Neuronal stem cell (in vitro differentiated cells): ENCODE data around the gene ENDOV.

Experiments used
- DNase-seq: peaks from one replicate; pipeline ENCODE4 v3.0.0-alpha.2; 2013; ENCODE audit warnings: low spot score
- H2AFZ ChIP-seq: one replicate; pipeline ENCODE4 v1.6.1; 2013; ENCODE audit warnings: mild to moderate bottlenecking, low read length, inconsistent platforms
- H2AK5ac ChIP-seq: 2 replicates; pipeline ENCODE4 v1.6.1; 2013; ENCODE audit warnings: low read depth, mild to moderate bottlenecking, inconsistent platforms, low read length, moderate library complexity, mixed read lengths
- H2BK120ac ChIP-seq: 2 replicates; pipeline ENCODE4 v1.6.1; 2013; ENCODE audit warnings: low read depth, mild to moderate bottlenecking, inconsistent platforms, low read length, moderate library complexity, mixed read lengths
- H2BK12ac ChIP-seq: one replicate; pipeline ENCODE4 v1.6.1; 2013; ENCODE audit warnings: low read length, inconsistent platforms
- H2BK15ac ChIP-seq: 2 replicates; pipeline ENCODE4 v1.6.1; 2013; ENCODE audit warnings: mild to moderate bottlenecking, low read length, inconsistent platforms, mixed read lengths
- H2BK5ac ChIP-seq: one replicate; pipeline ENCODE4 v1.6.1; 2013; ENCODE audit warnings: inconsistent platforms, mild to moderate bottlenecking, low read length, moderate library complexity
- H3K14ac ChIP-seq: one replicate; pipeline ENCODE4 v1.6.1; 2013; ENCODE audit warnings: low read length, inconsistent platforms
- H3K18ac ChIP-seq: 2 replicates; pipeline ENCODE4 v1.6.1; 2013; ENCODE audit warnings: low read length, inconsistent platforms
- H3K23ac ChIP-seq: 2 replicates; pipeline ENCODE4 v1.6.1; 2013; ENCODE audit warnings: low read depth, mild to moderate bottlenecking, mixed read lengths, low read length, inconsistent platforms; ENCODE audit not compliant: poor library complexity
- H3K27ac ChIP-seq: replicated peaks from 3 replicates; pipeline ENCODE4 v1.5.1; 2013; ENCODE audit warnings: low read length, inconsistent platforms
- H3K27me3 ChIP-seq, 3 experiments: 2 replicates each; pipeline ENCODE4 v1.6.1; 2013; ENCODE audit warnings: low read length in 3 of 3, mild to moderate bottlenecking in 2 of 3, inconsistent platforms in 1 of 3, low read depth in 1 of 3, mixed read lengths in 1 of 3, moderate library complexity in 1 of 3; ENCODE audit not compliant: control insufficient read depth in 3 of 3, insufficient read depth in 3 of 3
- H3K36me3 ChIP-seq, 2 donors: replicated peaks in 1 of 2; 2 replicates each; pipeline ENCODE4 v1.6.1; 2013; ENCODE audit warnings: low read length in 2 of 2; ENCODE audit not compliant: control insufficient read depth in 2 of 2, insufficient read depth in 2 of 2
- H3K4ac ChIP-seq: 2 replicates; pipeline ENCODE4 v1.6.1; 2013; ENCODE audit warnings: inconsistent platforms, mild to moderate bottlenecking, low read length, moderate library complexity
- H3K4me1 ChIP-seq, 2 donors: 1 replicate in 1 of 2; 2 replicates in 1 of 2; pipeline ENCODE4 v1.6.1; 2013; ENCODE audit warnings: low read length in 2 of 2, low read depth in 1 of 2; ENCODE audit not compliant: control insufficient read depth in 2 of 2, insufficient read depth in 1 of 2
- H3K4me2 ChIP-seq: one replicate; pipeline ENCODE4 v1.6.1; 2013; ENCODE audit warnings: mild to moderate bottlenecking, low read length, inconsistent platforms; ENCODE audit not compliant: insufficient read depth, poor library complexity, severe bottlenecking
- H3K4me3 ChIP-seq, 2 donors: 2 replicates each; pipeline ENCODE4 v1.5.1; 2013; ENCODE audit warnings: low read length in 2 of 2, mild to moderate bottlenecking in 2 of 2, inconsistent platforms in 1 of 2, moderate library complexity in 1 of 2
- H3K79me1 ChIP-seq: one replicate; pipeline ENCODE4 v1.6.1; 2013; ENCODE audit warnings: low read depth, mild to moderate bottlenecking, inconsistent platforms, low read length, moderate library complexity
- H3K9ac ChIP-seq: one replicate; pipeline ENCODE4 v1.6.1; 2013; ENCODE audit warnings: mild to moderate bottlenecking, low read depth, low read length, inconsistent platforms; ENCODE audit not compliant: poor library complexity
- H3K9me3 ChIP-seq, 2 donors: replicated peaks in 1 of 2; 2 replicates each; pipeline versions ENCODE3 to v1.6.1; 2013; ENCODE audit warnings: low read length in 2 of 2, mild to moderate bottlenecking in 2 of 2, inconsistent platforms in 1 of 2, low read depth in 1 of 2, mixed read lengths in 1 of 2, moderate library complexity in 1 of 2; ENCODE audit not compliant: control insufficient read depth in 2 of 2, insufficient read depth in 1 of 2
- H4K8ac ChIP-seq: one replicate; pipeline ENCODE4 v1.6.1; 2013; ENCODE audit warnings: low read depth, mild to moderate bottlenecking, inconsistent platforms, low read length, moderate library complexity
- H4K91ac ChIP-seq: one replicate; pipeline ENCODE4 v1.6.1; 2013; ENCODE audit warnings: low read length, low read depth, mild to moderate bottlenecking, inconsistent platforms; ENCODE audit not compliant: poor library complexity
- WGBS, 2 donors: extraction: QIAGEN DNeasy Blood & Tissue Kit; methylation state at CpG; one replicate each; pipeline ENCODE4 v1.1.7; 2013; ENCODE audit warnings: missing lambda C conversion rate in 2 of 2, mixed read lengths in 1 of 2; ENCODE audit not compliant: insufficient read length in 2 of 2, insufficient replicate concordance in 1 of 2; ENCODE audit errors: extremely low coverage in 2 of 2; 5-methylcytosine and 5-hydroxymethylcytosine counted together

Gene ENDOV

DNA sequence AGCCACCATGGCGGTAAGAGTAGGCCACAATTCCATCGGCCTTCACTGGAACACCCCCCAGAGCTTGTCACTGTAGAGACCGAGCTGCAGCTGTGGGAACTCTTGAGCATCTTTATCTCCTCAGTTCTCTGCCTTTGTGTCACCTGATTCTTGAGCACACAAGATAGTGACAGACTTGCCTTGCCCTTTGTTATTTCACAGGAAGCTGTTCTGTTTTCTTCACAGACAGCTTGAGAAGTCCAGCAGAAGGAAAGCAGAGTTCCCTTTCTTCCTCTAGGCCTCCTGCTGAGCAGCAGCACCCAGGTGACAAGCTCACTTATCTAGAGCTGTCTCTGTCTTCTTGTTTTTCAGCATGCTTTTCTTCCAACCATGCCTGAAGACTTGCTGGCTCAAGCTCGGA, 38.4 kb upstream of the ENDOV start:
- H3K4me3 ChIP-seq = no peak overlapping the region
- no peak overlapping the region for H4K8ac ChIP-seq
- DNase-seq = no peak
- no peak overlapping the region for H3K23ac ChIP-seq
- no peaks in the 10 kb centered on the region for H3K79me1 ChIP-seq
- no peak overlapping the region for H3K18ac ChIP-seq
- no peak overlapping the region for H3K9ac ChIP-seq
- H3K14ac ChIP-seq = no peak overlapping the region
- peaks cover 34 to 95% of the 10 kb centered on the region in 2 donors for H3K36me3 ChIP-seq
- H3K4ac ChIP-seq = no peak overlapping the region
- H2BK15ac ChIP-seq = no peak overlapping the region
- no peak overlapping the region for H2AFZ ChIP-seq
- H2BK12ac ChIP-seq = no peak overlapping the region
- no peaks in the 10 kb centered on the region for H3K27me3 ChIP-seq
- H3K9me3 ChIP-seq = peaks cover 0 to 2% of the 10 kb centered on the region in 2 donors
- H2BK5ac ChIP-seq = no peak overlapping the region
- H2AK5ac ChIP-seq = no peak overlapping the region
- no peaks in the 10 kb centered on the region for H3K4me1 ChIP-seq
- H2BK120ac ChIP-seq = no peak overlapping the region
- whole genome bisulfite sequencing, 2 donors = no CpG with 5 or more reads among the region's 4 CpGs
- H4K91ac ChIP-seq = no peak overlapping the region
- no peak overlapping the region for H3K27ac ChIP-seq
- no peak overlapping the region for H3K4me2 ChIP-seq

DNA sequence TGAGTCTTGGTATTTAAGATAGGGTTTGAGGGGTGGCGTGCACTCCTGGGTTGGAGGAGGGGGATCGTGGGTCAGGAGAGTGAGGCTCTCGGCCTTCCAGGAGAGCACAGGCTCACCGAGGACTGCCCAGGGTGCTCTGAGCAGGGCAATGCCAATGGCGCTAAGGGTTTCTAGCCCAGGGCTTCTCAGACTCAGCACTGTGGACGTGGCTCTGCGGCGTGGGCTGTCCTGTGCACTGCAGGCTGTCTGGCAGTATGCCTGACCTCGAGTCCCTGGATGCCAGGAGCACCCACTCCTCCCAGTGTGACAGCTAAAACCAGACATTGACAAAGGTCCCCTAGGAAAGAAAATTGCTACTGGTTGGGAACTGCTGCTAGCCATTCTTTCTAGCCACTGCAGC, 37.2 kb upstream of the ENDOV start:
- Histone ChIP-seq H2BK5ac (no peak overlapping the region), H3K27me3 (no peaks in the 10 kb centered on the region), H3K23ac (peak overlapping the region; percentile 18), H3K79me1 (no peaks in the 10 kb centered on the region), H3K4me2 (no peak overlapping the region), H2BK120ac (no peak overlapping the region), H3K14ac (no peak overlapping the region), H3K4me3 (peak overlapping the region in 1 of 2 donors; percentile 43), H3K9me3 (peaks cover 0 to 2% of the 10 kb centered on the region in 2 donors), H2BK12ac (no peak overlapping the region), H2AK5ac (no peak overlapping the region), H4K8ac (no peak overlapping the region), H3K36me3 (peaks cover 37 to 94% of the 10 kb centered on the region in 2 donors), H3K27ac (no peak overlapping the region), H2BK15ac (no peak overlapping the region), H3K4me1 (no peaks in the 10 kb centered on the region), H4K91ac (no peak overlapping the region), H3K18ac (no peak overlapping the region), H2AFZ (no peak overlapping the region), H3K4ac (no peak overlapping the region), H3K9ac (no peak overlapping the region)
- no peak for DNase-seq
- WGBS, 2 donors = no CpG with 5 or more reads among the region's 9 CpGs

DNA sequence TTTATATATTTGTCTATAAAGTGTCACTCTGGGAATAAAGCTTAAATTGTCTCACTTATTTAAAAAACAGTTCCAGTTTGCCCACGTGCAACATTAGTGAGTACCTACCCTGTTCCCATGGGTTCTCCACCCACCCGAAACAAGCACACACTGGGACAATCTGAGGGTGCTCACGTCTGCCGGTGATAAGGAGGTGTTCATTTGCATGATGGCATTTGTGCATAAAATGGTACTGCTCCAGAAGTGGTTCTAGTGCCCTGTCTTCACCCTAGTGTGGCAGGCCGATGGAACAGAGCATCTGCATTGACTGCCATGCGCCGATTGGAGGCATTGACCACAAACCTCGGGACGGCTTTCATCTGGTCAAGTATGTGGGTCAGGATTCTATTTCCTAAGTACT, 35.6 kb upstream of the ENDOV start:
- WGBS, 2 donors = no CpG with 5 or more reads among the region's 9 CpGs
- Histone ChIP-seq H3K9me3 (peaks cover 0 to 2% of the 10 kb centered on the region in 2 donors), H2AK5ac (no peak overlapping the region), H3K79me1 (no peaks in the 10 kb centered on the region), H4K91ac (no peak overlapping the region), H4K8ac (no peak overlapping the region), H3K27ac (no peak overlapping the region), H2BK5ac (no peak overlapping the region), H2BK15ac (no peak overlapping the region), H3K4me3 (no peak overlapping the region), H3K4ac (no peak overlapping the region), H3K4me2 (no peak overlapping the region), H3K4me1 (no peaks in the 10 kb centered on the region), H2BK12ac (no peak overlapping the region), H3K36me3 (peaks cover 40 to 94% of the 10 kb centered on the region in 2 donors), H3K23ac (no peak overlapping the region), H3K27me3 (no peaks in the 10 kb centered on the region), H3K18ac (no peak overlapping the region), H2AFZ (no peak overlapping the region), H3K9ac (no peak overlapping the region), H2BK120ac (no peak overlapping the region), H3K14ac (no peak overlapping the region)
- no peak for DNase-seq

DNA sequence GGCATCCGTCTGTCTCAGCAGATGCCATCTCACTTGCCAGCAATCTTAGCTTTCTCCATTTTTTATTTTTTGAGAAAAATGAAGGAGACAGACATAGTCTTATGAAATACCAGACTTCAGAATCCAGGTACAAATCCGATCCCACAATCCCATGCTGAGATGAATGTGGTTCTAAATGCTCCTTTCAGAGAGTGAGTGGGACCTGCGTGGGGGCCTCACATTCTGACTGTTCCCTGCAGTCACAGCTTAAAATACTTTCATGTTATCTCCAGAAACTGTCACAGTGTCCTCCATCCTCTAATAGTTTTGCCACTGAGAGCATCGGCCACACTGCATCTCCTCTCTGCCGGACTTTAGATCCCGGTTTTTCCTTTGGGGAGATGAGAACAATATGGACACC, 34.9 kb upstream of the ENDOV start:
- Histone ChIP-seq H3K79me1 (no peaks in the 10 kb centered on the region), H3K18ac (no peak overlapping the region), H3K14ac (no peak overlapping the region), H3K4me1 (no peaks in the 10 kb centered on the region), H3K27ac (no peak overlapping the region), H2BK120ac (no peak overlapping the region), H4K8ac (no peak overlapping the region), H3K4me3 (no peak overlapping the region), H2BK5ac (no peak overlapping the region), H3K9ac (no peak overlapping the region), H3K4ac (no peak overlapping the region), H2BK15ac (no peak overlapping the region), H3K27me3 (no peaks in the 10 kb centered on the region), H3K4me2 (no peak overlapping the region), H3K23ac (no peak overlapping the region), H2AK5ac (no peak overlapping the region), H2BK12ac (no peak overlapping the region), H3K36me3 (peaks cover 38 to 94% of the 10 kb centered on the region in 2 donors), H2AFZ (no peak overlapping the region), H3K9me3 (no peaks in the 10 kb centered on the region), H4K91ac (no peak overlapping the region)
- no peak for DNase-seq
- no CpG with 5 or more reads among the region's 6 CpGs for WGBS, 2 donors
